ENCODE results near the gene SOCS6. TPM values are rescaled to one million over a fixed set of nuclear protein-coding genes. Genes with fewer than 3 reads are reported as not detected.
A peak's percentile ranks its signal among the peaks of the same experiment; 100 is the strongest.

The SOCS6 gene
- total RNA-seq, 1 donor: 34.5 TPM

DNA sequence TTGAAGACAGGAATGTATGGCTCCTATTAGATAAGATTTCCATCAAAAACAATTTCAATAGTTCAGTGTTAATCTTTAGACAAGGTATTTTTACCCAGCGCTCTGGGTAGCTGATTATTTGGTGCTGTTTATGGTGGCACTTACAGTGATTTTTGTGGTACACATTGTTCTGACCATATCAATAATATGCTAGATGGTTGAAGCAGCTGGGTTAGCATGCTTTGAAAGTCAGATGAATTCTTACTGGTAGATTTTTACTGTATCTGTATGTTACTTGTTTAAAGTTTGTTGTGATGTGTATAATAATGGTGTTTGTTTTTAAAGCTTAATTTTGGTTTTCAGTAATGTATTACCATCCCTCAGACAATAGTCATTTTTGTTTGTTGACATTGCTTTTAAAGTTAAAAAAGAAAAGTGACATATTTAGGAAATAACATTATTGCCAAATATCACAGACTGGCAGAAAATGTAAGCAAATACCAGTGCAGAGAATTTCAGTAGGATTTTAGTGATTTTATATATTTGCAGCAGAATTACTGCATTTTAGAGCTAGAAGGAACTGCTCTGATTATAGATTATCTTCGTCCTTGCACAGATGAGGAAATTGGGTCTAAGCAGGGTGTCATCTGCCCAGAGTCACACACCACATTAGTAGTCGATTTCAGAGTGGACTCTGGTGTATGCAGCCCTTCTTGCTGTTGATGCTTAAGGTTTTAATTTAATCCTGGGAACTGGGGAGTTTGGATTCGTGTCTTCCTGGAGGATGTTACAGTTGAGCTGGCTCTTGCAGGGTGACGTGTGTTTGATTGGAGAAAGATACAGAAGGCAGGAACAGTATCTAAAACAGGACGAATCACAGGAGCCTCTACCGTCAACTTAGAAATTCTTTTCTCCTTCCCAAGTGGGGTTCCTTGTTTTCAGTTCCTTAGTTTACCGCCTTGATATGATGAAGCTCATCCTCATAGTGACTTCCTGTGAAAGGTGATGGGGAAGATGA is 6.6 kb downstream of the SOCS6 start:
- peak; percentile 39 for DNase-seq (ENCODE audit: low read depth)
- TF ChIP-seq CTCF (IDR thresholded peaks at IDR 0.05; ENCODE audit: insufficient read depth, low read depth, low read length): no peak

DNA sequence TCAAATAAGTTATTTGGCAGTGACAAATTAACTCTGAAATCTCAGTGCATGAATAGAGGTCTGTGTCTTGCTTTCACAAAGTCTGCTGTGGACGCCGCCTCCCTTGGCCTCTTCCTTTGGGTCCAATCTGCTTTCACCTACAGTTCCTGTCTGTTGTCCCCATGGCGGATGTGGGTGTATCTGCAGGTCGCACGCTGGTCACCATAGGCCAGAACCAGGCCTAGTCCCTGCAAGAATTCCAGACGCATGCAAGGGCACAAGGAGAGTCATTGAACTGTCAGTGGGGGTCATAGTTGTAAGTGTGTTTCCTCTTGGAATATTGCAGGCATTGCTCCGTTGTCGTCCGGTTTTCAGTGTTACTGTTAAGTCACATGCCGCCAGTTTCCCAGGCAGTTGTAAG is 7.4 kb downstream of the SOCS6 start:
- DNase-seq (ENCODE audit: low read depth): no peak
- no peak overlapping the region for H3K4me3 ChIP-seq (ENCODE audit: low read depth, low read length)

More for the DNA sequence above, 6.6 kb downstream of the SOCS6 start:
- peak overlapping the region; percentile 15 for H3K4me3 ChIP-seq (ENCODE audit: low read depth, low read length)

DNA sequence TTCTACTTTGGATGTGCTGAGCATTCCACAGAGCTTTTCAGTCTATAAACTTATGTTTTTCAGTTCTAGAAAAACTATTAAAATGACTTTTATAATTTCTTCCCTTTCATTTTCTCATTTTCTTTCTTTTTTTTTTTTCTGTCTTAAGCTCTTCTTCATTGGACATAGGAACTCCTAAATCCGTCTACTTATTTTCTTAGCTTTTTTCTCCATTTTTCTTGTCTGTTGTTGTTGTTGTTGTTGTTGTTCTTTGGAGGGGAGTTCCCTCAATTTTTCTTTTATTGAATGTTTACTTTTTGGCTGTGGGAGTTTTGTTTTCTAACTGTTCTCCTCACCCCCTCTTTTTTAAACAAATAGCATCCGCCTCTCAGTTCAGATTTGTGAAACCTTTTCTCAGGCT is 7.9 kb downstream of the SOCS6 start:
- no peak for TF ChIP-seq CTCF (IDR thresholded peaks at IDR 0.05; ENCODE audit: insufficient read depth, low read depth, low read length)
- peak; percentile 36 for DNase-seq (ENCODE audit: low read depth)
- no peak overlapping the region for H3K4me3 ChIP-seq (ENCODE audit: low read depth, low read length)

More for the DNA sequence above, 7.4 kb downstream of the SOCS6 start:
- no peak for TF ChIP-seq CTCF (IDR thresholded peaks at IDR 0.05; ENCODE audit: insufficient read depth, low read depth, low read length)

- no peak overlapping the region for H3K4me3 ChIP-seq (ENCODE audit: low read depth, low read length)
- TF ChIP-seq CTCF (IDR thresholded peaks at IDR 0.05; ENCODE audit: insufficient read depth, low read depth, low read length): no peak
Measured at GRCh38 chr18:70299393-70299792, 10.5 kb downstream of the SOCS6 start.

GRCh38 chr18:70301667-70302066 is 12.8 kb downstream of the SOCS6 start:
- TF ChIP-seq CTCF (IDR thresholded peaks at IDR 0.05; ENCODE audit: insufficient read depth, low read depth, low read length): no peak
- no peak for DNase-seq (ENCODE audit: low read depth)
- no peak overlapping the region for H3K4me3 ChIP-seq (ENCODE audit: low read depth, low read length)

More at GRCh38 chr18:70299393-70299792, 10.5 kb downstream of the SOCS6 start:
- DNase-seq (ENCODE audit: low read depth): no peak

GRCh38 chr18:70308555-70309294 is 19.9 kb downstream of the SOCS6 start:
- no peak for TF ChIP-seq CTCF (IDR thresholded peaks at IDR 0.05; ENCODE audit: insufficient read depth, low read depth, low read length)
- DNase-seq (ENCODE audit: low read depth): no peak
- H3K4me3 ChIP-seq (ENCODE audit: low read depth, low read length): no peak overlapping the region

All from fibroblast of villous mesenchyme (primary cell).